Upper lobe of right lung (tissue), 1 donor: ENCODE data around the gene NRG2. TPM values are rescaled to one million over a fixed set of nuclear protein-coding genes. Genes with fewer than 3 reads are reported as not detected.
A peak's percentile ranks its signal among the peaks of the same experiment; 100 is the strongest.

ENCODE experiments used
- ATAC-seq: fragments of 200-7000 bp; cut with Tn5 transposase; one replicate; pipeline ENCODE4 v1.9.1; 2020; ENCODE audit warnings: mild to moderate bottlenecking, moderate library complexity
- DNase-seq: peaks from one replicate; pipeline ENCODE4 v3.0.0-alpha.2; 2020
- H3K27ac ChIP-seq: fragments of 200-600 bp; one replicate; pipeline ENCODE4 v1.8.0; 2022
- H3K27me3 ChIP-seq: fragments of 200-600 bp; one replicate; pipeline ENCODE4 v1.8.0; 2022; ENCODE audit warnings: mild to moderate bottlenecking
- H3K36me3 ChIP-seq: fragments of 200-600 bp; one replicate; pipeline ENCODE4 v1.8.0; 2022
- H3K4me1 ChIP-seq: fragments of 200-600 bp; one replicate; pipeline ENCODE4 v1.8.0; 2022
- H3K4me3 ChIP-seq: fragments of 200-600 bp; one replicate; pipeline ENCODE4 v1.8.0; 2022; ENCODE audit warnings: mild to moderate bottlenecking
- H3K9me3 ChIP-seq: fragments of 200-600 bp; one replicate; pipeline ENCODE4 v1.8.0; 2022
- CTCF ChIP-seq: fragments of 200-600 bp; IDR thresholded peaks from one replicate; pipeline ENCODE4 v1.8.0; 2022; ENCODE audit warnings: antibody characterized with exemption
- intact Hi-C: fragments of 100-400 bp; cut with DNase I; formaldehyde crosslinking; loops from one replicate; pipeline ENCODE4 v1.11.0; 2022
- total RNA-seq: library from RNA; stranded (reverse); fragmentation: NEBNext Ultra II Directional; extraction: Animal tissue kit (Norgen Biotek cat#: 25700); gene quantifications from one replicate; pipeline ENCODE4 v1.2.1, GENCODE V29; 2021
- donor health status: DM: no; HTN: yes; CAD: no; lungs with severe emphysema.

Gene NRG2
- total RNA-seq, 1 donor from 2014 or later: 1.4 TPM

GRCh38 chr5:139838381-139839197, 204.5 kb downstream of the NRG2 start:
- H3K27ac ChIP-seq: no peak overlapping the region
- no peaks in the 10 kb centered on the region for H3K27me3 ChIP-seq
- intact Hi-C loops: no loop called here
- no peaks in the 10 kb centered on the region for H3K36me3 ChIP-seq
- H3K4me1 ChIP-seq: no peaks in the 10 kb centered on the region
- H3K4me3 ChIP-seq: no peak overlapping the region
- TF ChIP-seq CTCF: no peak
- H3K9me3 ChIP-seq: no peaks in the 10 kb centered on the region
- ATAC-seq: no peak
- peak; percentile 52 for DNase-seq

GRCh38 chr5:139837711-139838380, 205.3 kb downstream of the NRG2 start:
- no peaks in the 10 kb centered on the region for H3K36me3 ChIP-seq
- intact Hi-C loops: no loop called here
- no peak overlapping the region for H3K27ac ChIP-seq
- no peak for ATAC-seq
- TF ChIP-seq CTCF: no peak
- H3K4me1 ChIP-seq: no peaks in the 10 kb centered on the region
- H3K4me3 ChIP-seq: no peak overlapping the region
- no peaks in the 10 kb centered on the region for H3K27me3 ChIP-seq
- peak; percentile 36 for DNase-seq
- H3K9me3 ChIP-seq: no peaks in the 10 kb centered on the region

- no peak for TF ChIP-seq CTCF
- no peaks in the 10 kb centered on the region for H3K36me3 ChIP-seq
- H3K27me3 ChIP-seq: no peaks in the 10 kb centered on the region
- intact Hi-C loops: no loop called here
- no peaks in the 10 kb centered on the region for H3K9me3 ChIP-seq
- DNase-seq: peak; percentile 50
- H3K27ac ChIP-seq: no peak overlapping the region
- H3K4me1 ChIP-seq: no peaks in the 10 kb centered on the region
- ATAC-seq: no peak
- H3K4me3 ChIP-seq: no peak overlapping the region
Observed at GRCh38 chr5:139836469-139837208, 206.5 kb downstream of the NRG2 start.

GRCh38 chr5:139835656-139836055, 207.4 kb downstream of the NRG2 start:
- Histone ChIP-seq H3K27ac (no peak overlapping the region), H3K4me1 (no peaks in the 10 kb centered on the region), H3K4me3 (no peak overlapping the region), H3K9me3 (no peaks in the 10 kb centered on the region), H3K36me3 (no peaks in the 10 kb centered on the region), H3K27me3 (no peaks in the 10 kb centered on the region)
- ATAC-seq: no peak
- intact Hi-C loops: no loop called here
- peak; percentile 9 for DNase-seq
- TF ChIP-seq CTCF: no peak

- DNase-seq (peak; percentile 5), ATAC-seq (no peak)
- Histone ChIP-seq H3K27ac (no peak overlapping the region), H3K36me3 (no peaks in the 10 kb centered on the region), H3K4me3 (no peak overlapping the region), H3K27me3 (no peaks in the 10 kb centered on the region), H3K4me1 (no peaks in the 10 kb centered on the region), H3K9me3 (no peaks in the 10 kb centered on the region)
- intact Hi-C loops: no loop called here
- TF ChIP-seq CTCF: no peak
Observed at GRCh38 chr5:139833525-139833924, 209.6 kb downstream of the NRG2 start.
